ENCODE results near the gene HIRIP3. TPM values are rescaled to one million over a fixed set of nuclear protein-coding genes. Genes with fewer than 3 reads are reported as not detected.
A peak's percentile ranks its signal among the peaks of the same experiment; 100 is the strongest.

HIRIP3 gene
- total and polyA plus RNA-seq, 2 experiments from 2014 or later = 10.4 to 18.5 TPM

- TF ChIP-seq, protein P1, sequence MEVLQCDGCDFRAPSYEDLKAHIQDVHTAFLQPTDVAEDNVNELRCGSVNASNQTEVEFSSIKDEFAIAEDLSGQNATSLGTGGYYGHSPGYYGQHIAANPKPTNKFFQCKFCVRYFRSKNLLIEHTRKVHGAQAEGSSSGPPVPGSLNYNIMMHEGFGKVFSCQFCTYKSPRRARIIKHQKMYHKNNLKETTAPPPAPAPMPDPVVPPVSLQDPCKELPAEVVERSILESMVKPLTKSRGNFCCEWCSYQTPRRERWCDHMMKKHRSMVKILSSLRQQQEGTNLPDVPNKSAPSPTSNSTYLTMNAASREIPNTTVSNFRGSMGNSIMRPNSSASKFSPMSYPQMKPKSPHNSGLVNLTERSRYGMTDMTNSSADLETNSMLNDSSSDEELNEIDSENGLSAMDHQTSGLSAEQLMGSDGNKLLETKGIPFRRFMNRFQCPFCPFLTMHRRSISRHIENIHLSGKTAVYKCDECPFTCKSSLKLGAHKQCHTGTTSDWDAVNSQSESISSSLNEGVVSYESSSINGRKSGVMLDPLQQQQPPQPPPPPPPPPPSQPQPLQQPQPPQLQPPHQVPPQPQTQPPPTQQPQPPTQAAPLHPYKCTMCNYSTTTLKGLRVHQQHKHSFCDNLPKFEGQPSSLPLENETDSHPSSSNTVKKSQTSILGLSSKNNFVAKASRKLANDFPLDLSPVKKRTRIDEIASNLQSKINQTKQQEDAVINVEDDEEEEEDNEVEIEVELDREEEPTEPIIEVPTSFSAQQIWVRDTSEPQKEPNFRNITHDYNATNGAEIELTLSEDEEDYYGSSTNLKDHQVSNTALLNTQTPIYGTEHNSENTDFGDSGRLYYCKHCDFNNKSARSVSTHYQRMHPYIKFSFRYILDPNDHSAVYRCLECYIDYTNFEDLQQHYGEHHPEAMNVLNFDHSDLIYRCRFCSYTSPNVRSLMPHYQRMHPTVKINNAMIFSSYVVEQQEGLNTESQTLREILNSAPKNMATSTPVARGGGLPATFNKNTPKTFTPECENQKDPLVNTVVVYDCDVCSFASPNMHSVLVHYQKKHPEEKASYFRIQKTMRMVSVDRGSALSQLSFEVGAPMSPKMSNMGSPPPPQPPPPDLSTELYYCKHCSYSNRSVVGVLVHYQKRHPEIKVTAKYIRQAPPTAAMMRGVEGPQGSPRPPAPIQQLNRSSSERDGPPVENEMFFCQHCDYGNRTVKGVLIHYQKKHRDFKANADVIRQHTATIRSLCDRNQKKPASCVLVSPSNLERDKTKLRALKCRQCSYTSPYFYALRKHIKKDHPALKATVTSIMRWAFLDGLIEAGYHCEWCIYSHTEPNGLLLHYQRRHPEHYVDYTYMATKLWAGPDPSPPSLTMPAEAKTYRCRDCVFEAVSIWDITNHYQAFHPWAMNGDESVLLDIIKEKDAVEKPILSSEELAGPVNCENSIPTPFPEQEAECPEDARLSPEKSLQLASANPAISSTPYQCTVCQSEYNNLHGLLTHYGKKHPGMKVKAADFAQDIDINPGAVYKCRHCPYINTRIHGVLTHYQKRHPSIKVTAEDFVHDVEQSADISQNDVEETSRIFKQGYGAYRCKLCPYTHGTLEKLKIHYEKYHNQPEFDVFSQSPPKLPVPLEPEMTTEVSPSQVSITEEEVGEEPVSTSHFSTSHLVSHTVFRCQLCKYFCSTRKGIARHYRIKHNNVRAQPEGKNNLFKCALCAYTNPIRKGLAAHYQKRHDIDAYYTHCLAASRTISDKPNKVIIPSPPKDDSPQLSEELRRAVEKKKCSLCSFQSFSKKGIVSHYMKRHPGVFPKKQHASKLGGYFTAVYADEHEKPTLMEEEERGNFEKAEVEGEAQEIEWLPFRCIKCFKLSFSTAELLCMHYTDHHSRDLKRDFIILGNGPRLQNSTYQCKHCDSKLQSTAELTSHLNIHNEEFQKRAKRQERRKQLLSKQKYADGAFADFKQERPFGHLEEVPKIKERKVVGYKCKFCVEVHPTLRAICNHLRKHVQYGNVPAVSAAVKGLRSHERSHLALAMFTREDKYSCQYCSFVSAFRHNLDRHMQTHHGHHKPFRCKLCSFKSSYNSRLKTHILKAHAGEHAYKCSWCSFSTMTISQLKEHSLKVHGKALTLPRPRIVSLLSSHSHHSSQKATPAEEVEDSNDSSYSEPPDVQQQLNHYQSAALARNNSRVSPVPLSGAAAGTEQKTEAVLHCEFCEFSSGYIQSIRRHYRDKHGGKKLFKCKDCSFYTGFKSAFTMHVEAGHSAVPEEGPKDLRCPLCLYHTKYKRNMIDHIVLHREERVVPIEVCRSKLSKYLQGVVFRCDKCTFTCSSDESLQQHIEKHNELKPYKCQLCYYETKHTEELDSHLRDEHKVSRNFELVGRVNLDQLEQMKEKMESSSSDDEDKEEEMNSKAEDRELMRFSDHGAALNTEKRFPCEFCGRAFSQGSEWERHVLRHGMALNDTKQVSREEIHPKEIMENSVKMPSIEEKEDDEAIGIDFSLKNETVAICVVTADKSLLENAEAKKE (CRISPR knock-in tag; IDR thresholded peaks at IDR 0.05) = no peak
- TF ChIP-seq EZH2phosphoT487 (IDR thresholded peaks at IDR 0.05; ENCODE audit: unreplicated experiment) (no peak), POLR2AphosphoS5 (IDR thresholded peaks at IDR 0.05; ENCODE audit: low read depth) (no peak)
- TF ChIP-seq, protein P2, sequence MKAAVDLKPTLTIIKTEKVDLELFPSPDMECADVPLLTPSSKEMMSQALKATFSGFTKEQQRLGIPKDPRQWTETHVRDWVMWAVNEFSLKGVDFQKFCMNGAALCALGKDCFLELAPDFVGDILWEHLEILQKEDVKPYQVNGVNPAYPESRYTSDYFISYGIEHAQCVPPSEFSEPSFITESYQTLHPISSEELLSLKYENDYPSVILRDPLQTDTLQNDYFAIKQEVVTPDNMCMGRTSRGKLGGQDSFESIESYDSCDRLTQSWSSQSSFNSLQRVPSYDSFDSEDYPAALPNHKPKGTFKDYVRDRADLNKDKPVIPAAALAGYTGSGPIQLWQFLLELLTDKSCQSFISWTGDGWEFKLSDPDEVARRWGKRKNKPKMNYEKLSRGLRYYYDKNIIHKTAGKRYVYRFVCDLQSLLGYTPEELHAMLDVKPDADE (IDR thresholded peaks at IDR 0.05) = no peak
These were observed 1.4 kb upstream of the HIRIP3 start (continued) for GRCh38 chr16:29996766-29997250.

DNA sequence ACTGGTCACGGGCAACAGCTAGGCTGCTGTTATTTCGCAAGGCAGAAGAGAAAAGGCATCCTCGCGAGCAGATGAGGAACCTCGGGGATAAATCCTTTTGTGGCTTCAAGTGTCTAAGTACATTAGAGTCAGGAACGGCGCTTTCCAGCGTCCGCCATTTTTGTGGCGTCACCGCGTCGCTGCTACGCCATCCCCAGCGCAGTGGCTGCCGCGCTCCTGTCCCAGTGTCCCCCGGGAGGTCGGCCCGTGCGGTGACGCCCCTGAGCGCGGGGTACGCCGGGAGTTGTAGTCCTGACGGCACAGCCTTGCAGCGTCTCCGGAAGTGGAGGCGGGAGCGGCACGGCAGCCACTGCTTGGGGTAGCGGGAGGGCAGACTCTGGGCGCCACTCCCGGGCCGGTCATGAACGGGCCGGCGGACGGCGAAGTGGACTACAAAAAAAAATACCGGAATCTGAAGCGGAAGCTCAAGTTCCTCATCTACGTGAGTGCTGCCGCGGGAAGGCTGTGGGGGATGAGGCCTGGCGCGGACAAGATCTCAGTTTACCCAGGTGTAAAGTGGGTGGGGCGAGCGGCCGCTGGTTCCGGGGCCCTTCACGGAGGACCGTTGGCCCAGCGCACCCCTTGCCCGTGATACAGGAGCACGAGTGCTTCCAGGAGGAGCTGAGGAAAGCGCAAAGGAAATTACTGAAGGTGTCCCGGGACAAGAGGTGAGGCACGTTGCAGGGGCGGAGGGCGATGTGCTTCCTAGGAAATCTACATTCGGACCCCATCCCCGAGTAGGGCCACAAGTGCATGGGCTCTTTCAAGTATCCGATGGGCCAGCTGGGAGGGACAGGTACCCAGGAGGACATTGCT, 721 bp upstream of the HIRIP3 start, which contains the start of gene INO80E:
Gene INO80E, plus strand, starts transcription at position 331 of the 855 bp plus-strand sequence. Its CDS starts 70 bp downstream, at position 401.
- H3K27me3 Mint-ChIP-seq (ENCODE audit: insufficient read depth, low read depth, poor library complexity) = peaks cover 13% of the 10 kb centered on the region
- Histone ChIP-seq H3K79me2 (replicated peaks; ENCODE audit: insufficient read depth) (peaks cover 7% of the 10 kb centered on the region; the same call in 1 of the 2 replicates), H3K4me3 (peak within 1 kb of the TSS; percentile 94), H3K4me1 (ENCODE audit: insufficient read depth) (peaks cover 21% of the 10 kb centered on the region), H2AFZ (peak within 1 kb of the TSS; percentile 98), H3K27ac (ENCODE audit: low read depth) (peak within 1 kb of the TSS; percentile 82), H3K9me2 (ENCODE audit: insufficient read depth) (no peaks in the 10 kb centered on the region), H3K27me3 (ENCODE audit: insufficient read depth) (no peaks in the 10 kb centered on the region), H3F3A (replicated peaks; ENCODE audit: low read depth) (peaks cover 20% of the 10 kb centered on the region), H3K4me2 (peak within 1 kb of the TSS; percentile 94), H4K20me1 (replicated peaks; ENCODE audit: insufficient read depth) (peaks cover 10% of the 10 kb centered on the region; the same call in 1 of the 2 replicates), H3K36me3 (ENCODE audit: insufficient read depth) (peaks cover 5% of the 10 kb centered on the region; the same call in 1 of the 2 replicates)
- ATAC-seq = peak; percentile 88
- peak within 1 kb of the TSS; percentile 98 for H3K4me3 Mint-ChIP-seq
- H3K27ac Mint-ChIP-seq = peak within 1 kb of the TSS; percentile 98
- peaks cover 36% of the 10 kb centered on the region for H3K36me3 Mint-ChIP-seq (ENCODE audit: low read depth)
- H3K9me3 Mint-ChIP-seq = peaks cover 2% of the 10 kb centered on the region; the same call in 2 of the 3 replicates
- TF ChIP-seq POLR2AphosphoS5 (IDR thresholded peaks at IDR 0.05; ENCODE audit: low read depth) = peak; percentile 89
- TF ChIP-seq CREB1 (CRISPR knock-in tag; IDR thresholded peaks at IDR 0.05; ENCODE audit: low read depth) = peak; percentile 94
- TF ChIP-seq, protein P2 (IDR thresholded peaks at IDR 0.05) = peak; percentile 96
- TF ChIP-seq EZH2 (IDR thresholded peaks at IDR 0.05; ENCODE audit: low read depth, unreplicated experiment) = no peak
- DNase-seq (ENCODE audit: low spot score) = peak; percentile 99
- H3K4me1 Mint-ChIP-seq = peaks cover 28% of the 10 kb centered on the region

Measured in GM23338 (cell line).